Right atrium auricular region (tissue), 2 donors: ENCODE results near the gene UBE2E2. TPM values are rescaled to one million over a fixed set of nuclear protein-coding genes. Genes with fewer than 3 reads are reported as not detected.

Experiments used
- DNase-seq: peaks from one replicate; pipeline ENCODE4 v3.0.0-alpha.2; 2019; ENCODE audit warnings: low spot score
- H3K27ac ChIP-seq, 2 donors: fragments of 200-600 bp; sonication (generic); 1 replicate in 1 of 2; 2 replicates in 1 of 2; pipeline ENCODE4 v1.5.1; 2016 to 2019
- H3K27me3 ChIP-seq, 2 donors: fragments of 200-600 bp; sonication (generic); one replicate each; pipeline versions ENCODE4 v1.5.1 to v1.6.0; 2017 to 2019
- H3K36me3 ChIP-seq: fragments of 200-600 bp; sonication (generic); one replicate; pipeline ENCODE4 v1.5.1; 2016
- H3K4me1 ChIP-seq, 2 donors: fragments of 200-600 bp; sonication (generic); one replicate each; pipeline versions ENCODE4 v1.5.1 to v1.6.0; 2017 to 2019
- H3K4me3 ChIP-seq, 2 donors: fragments of 200-600 bp; sonication (generic); 1 replicate in 1 of 2; 2 replicates in 1 of 2; pipeline ENCODE4 v1.5.1; 2017 to 2019; ENCODE audit warnings: mild to moderate bottlenecking in 1 of 2, moderate library complexity in 1 of 2
- H3K9me3 ChIP-seq, 2 donors: fragments of 200-600 bp; sonication (generic); one replicate each; pipeline ENCODE4 v1.5.1; 2019
- total RNA-seq, 2 donors: library from RNA; depleted of rRNA; stranded (reverse); fragments of >200 nt; gene quantifications; one replicate each; pipeline ENCODE4 v1.1.0, GENCODE V29; 2016
- TF ChIP-seq, protein P1 (sequence below), 2 donors: fragments of 200-600 bp; sonication (generic); IDR thresholded peaks; one replicate each; pipeline ENCODE4 v1.5.1; 2019; ENCODE audit warnings: antibody characterized with exemption in 2 of 2

UBE2E2 gene
- total RNA-seq, 2 donors from 2014 or later = 31.0 to 36.7 TPM

- TF ChIP-seq, protein P1, sequence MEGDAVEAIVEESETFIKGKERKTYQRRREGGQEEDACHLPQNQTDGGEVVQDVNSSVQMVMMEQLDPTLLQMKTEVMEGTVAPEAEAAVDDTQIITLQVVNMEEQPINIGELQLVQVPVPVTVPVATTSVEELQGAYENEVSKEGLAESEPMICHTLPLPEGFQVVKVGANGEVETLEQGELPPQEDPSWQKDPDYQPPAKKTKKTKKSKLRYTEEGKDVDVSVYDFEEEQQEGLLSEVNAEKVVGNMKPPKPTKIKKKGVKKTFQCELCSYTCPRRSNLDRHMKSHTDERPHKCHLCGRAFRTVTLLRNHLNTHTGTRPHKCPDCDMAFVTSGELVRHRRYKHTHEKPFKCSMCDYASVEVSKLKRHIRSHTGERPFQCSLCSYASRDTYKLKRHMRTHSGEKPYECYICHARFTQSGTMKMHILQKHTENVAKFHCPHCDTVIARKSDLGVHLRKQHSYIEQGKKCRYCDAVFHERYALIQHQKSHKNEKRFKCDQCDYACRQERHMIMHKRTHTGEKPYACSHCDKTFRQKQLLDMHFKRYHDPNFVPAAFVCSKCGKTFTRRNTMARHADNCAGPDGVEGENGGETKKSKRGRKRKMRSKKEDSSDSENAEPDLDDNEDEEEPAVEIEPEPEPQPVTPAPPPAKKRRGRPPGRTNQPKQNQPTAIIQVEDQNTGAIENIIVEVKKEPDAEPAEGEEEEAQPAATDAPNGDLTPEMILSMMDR (IDR thresholded peaks at IDR 0.05) = no peak
- Histone ChIP-seq H3K9me3 (no peaks in the 10 kb centered on the region), H3K4me1 (no peaks in the 10 kb centered on the region), H3K36me3 (no peaks in the 10 kb centered on the region), H3K4me3 (no peak overlapping the region), H3K27me3 (no peaks in the 10 kb centered on the region), H3K27ac (no peak overlapping the region)
- no peak for DNase-seq
Observed at GRCh38 chr3:23537101-23537551, 334.0 kb downstream of the UBE2E2 start.

DNA sequence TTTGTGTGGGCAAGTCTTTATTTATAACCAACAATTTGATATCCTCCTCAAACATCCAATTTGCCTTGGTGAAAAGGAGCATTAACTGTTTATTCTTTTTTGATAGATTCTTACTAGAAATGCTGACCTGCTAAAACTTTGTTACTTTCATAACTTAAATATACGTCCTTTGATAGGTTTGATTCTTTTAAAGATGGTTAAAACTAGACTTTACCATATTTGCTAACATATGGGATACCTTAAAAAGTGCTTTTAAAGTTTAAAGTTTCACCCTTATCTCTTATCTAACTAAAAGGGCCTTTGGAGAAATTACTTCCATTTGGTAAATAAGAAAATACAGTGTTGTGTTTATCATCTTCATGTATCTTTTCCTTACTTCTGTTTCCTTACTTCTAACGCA is 336.1 kb downstream of the UBE2E2 start:
- no peaks in the 10 kb centered on the region for H3K27me3 ChIP-seq
- H3K36me3 ChIP-seq = no peaks in the 10 kb centered on the region
- no peak for DNase-seq
- H3K9me3 ChIP-seq = no peaks in the 10 kb centered on the region
- H3K27ac ChIP-seq = no peak overlapping the region
- TF ChIP-seq, protein P1 (IDR thresholded peaks at IDR 0.05) = no peak
- no peaks in the 10 kb centered on the region for H3K4me1 ChIP-seq
- no peak overlapping the region for H3K4me3 ChIP-seq

- TF ChIP-seq, protein P1 (IDR thresholded peaks at IDR 0.05) = no peak
- Histone ChIP-seq H3K27ac (no peak overlapping the region), H3K27me3 (no peaks in the 10 kb centered on the region), H3K4me3 (no peak overlapping the region), H3K9me3 (no peaks in the 10 kb centered on the region), H3K36me3 (no peaks in the 10 kb centered on the region), H3K4me1 (no peaks in the 10 kb centered on the region)
- no peak for DNase-seq
Observed at GRCh38 chr3:23540600-23540999, 337.5 kb downstream of the UBE2E2 start.

DNA sequence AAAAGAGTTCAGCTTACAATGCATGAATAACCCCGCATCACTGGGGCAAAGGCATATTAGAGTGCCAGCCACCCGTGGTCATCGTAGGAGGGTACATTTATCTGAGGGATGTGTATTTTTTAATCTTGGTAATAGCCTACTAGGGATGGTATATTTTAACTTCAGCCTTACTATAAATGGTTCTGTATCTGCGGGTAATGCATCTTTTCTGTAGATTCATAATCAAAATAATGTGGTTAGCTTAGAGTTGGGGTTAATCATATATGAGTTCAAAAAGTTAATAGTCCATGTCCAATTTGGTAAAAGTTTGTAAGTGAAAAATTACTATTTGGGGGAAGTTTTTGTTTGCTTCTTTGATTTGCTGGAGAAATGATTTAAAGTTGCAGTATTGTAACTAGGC is 339.0 kb downstream of the UBE2E2 start:
- Histone ChIP-seq H3K27me3 (no peaks in the 10 kb centered on the region), H3K27ac (no peak overlapping the region), H3K9me3 (no peaks in the 10 kb centered on the region), H3K4me1 (no peaks in the 10 kb centered on the region), H3K4me3 (no peak overlapping the region), H3K36me3 (no peaks in the 10 kb centered on the region)
- DNase-seq = no peak
- TF ChIP-seq, protein P1 (IDR thresholded peaks at IDR 0.05) = no peak

GRCh38 chr3:23546181-23546580 is 343.1 kb downstream of the UBE2E2 start:
- H3K36me3 ChIP-seq = no peaks in the 10 kb centered on the region
- no peaks in the 10 kb centered on the region for H3K9me3 ChIP-seq
- H3K27me3 ChIP-seq = no peaks in the 10 kb centered on the region
- DNase-seq = no peak
- no peak overlapping the region for H3K4me3 ChIP-seq
- TF ChIP-seq, protein P1 (IDR thresholded peaks at IDR 0.05) = no peak
- no peak overlapping the region for H3K27ac ChIP-seq
- no peaks in the 10 kb centered on the region for H3K4me1 ChIP-seq

DNA sequence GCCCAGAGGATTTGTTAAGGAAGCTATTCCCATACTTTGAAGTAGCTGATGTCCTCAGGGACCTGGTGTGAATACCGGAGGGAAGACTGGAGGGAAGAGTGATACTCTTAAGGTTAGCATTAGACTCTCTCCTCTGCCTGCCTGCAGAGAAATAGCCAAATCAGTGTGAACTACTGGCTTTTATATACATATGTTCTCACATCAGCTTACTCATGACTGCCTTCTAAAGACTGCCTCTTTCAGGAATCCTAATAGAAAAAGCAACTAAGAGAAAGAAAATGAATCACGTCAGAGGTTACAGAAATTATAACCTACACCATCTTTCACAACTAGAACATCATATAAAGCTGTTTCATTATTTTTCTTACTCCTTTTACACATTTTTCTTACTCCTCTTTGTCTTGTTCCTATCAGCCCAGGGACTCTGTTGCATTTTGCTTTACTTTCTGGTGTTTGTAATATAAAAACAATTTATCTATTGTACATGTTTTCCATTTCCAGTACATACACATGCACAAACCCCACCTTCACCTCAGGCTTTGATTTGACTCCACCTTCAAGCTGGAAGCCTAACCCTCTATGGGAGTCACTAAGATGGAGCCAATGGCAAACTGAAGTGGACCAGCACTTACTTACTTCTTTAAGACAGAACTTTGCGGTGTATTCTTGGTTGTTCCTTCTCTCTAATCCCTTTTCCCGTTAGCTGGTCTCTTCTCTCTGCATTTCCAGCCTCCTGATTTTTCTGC is 345.0 kb downstream of the UBE2E2 start:
- no peaks in the 10 kb centered on the region for H3K4me1 ChIP-seq
- H3K9me3 ChIP-seq = no peaks in the 10 kb centered on the region
- TF ChIP-seq, protein P1 (IDR thresholded peaks at IDR 0.05) = no peak
- no peaks in the 10 kb centered on the region for H3K36me3 ChIP-seq
- no peak for DNase-seq
- H3K27me3 ChIP-seq = no peaks in the 10 kb centered on the region
- H3K27ac ChIP-seq = no peak overlapping the region
- H3K4me3 ChIP-seq = no peak overlapping the region
